K562 (cell line): ENCODE measurements around the gene ZFP62. TPM values are rescaled to one million over a fixed set of nuclear protein-coding genes. Genes with fewer than 3 reads are reported as not detected.

Experiments
- ATF7 ChIP-seq: fragments of 450-650 bp; IDR thresholded peaks from 2 replicates; pipeline ENCODE4 v1.7.1; 2014; ENCODE audit warnings: mild to moderate bottlenecking, moderate library complexity
- FOXP1 ChIP-seq: sonication (generic); formaldehyde crosslinking; IDR thresholded peaks from 2 replicates; pipeline ENCODE4 v1.8.0; 2022; ENCODE audit warnings: mild to moderate bottlenecking, missing genetic modification reagents
- HMGN3 ChIP-seq: IDR thresholded peaks from 2 replicates; pipeline ENCODE4 v1.6.1; 2011; ENCODE audit warnings: borderline replicate concordance, low read depth, mild to moderate bottlenecking, mixed read lengths, low read length; ENCODE audit not compliant: insufficient read length; ENCODE audit errors: extremely low read depth
- HNRNPL ChIP-seq: fragments of 200-400 bp; formaldehyde crosslinking; IDR thresholded peaks from 2 replicates; pipeline ENCODE4 v1.6.1; 2017; ENCODE audit warnings: low read depth, mild to moderate bottlenecking, low read length
- HOXB6 ChIP-seq: fragments of 250-450 bp; sonication (Bioruptor Pico); IDR thresholded peaks from 2 replicates; pipeline ENCODE4 v1.5.1; 2022; ENCODE audit warnings: mild to moderate bottlenecking, borderline replicate concordance
- POLR2A ChIP-seq: fragments of 450-650 bp; conservative IDR thresholded peaks from 2 replicates; pipeline ENCODE4 v1.6.1; 2016
- SRSF7 ChIP-seq: fragments of 200-400 bp; formaldehyde crosslinking; optimal IDR thresholded peaks from 2 replicates; pipeline ENCODE3; 2017; ENCODE audit warnings: mild to moderate bottlenecking, low read depth, low read length
- TAF7 ChIP-seq: fragments of 450-650 bp; IDR thresholded peaks from 2 replicates; pipeline ENCODE4 v1.6.1; 2016; ENCODE audit warnings: missing genetic modification characterization, missing compliant biosample characterization
- TEAD4 ChIP-seq, 2 experiments: sonication (generic) in 1 of 2; formaldehyde crosslinking in 1 of 2; IDR thresholded peaks; 2 replicates each; pipeline versions ENCODE4 v1.6.1 to v1.8.0; 2012 to 2022; ENCODE audit warnings: borderline replicate concordance in 1 of 2, inconsistent platforms in 1 of 2, low read length in 1 of 2, mild to moderate bottlenecking in 1 of 2, missing genetic modification reagents in 1 of 2
- ZC3H4 ChIP-seq: sonication (generic); formaldehyde crosslinking; IDR thresholded peaks from 2 replicates; pipeline ENCODE4 v1.9.0; 2021; ENCODE audit warnings: missing genetic modification reagents, borderline replicate concordance
- ZFP30 ChIP-seq: fragments of 250-450 bp; sonication (Bioruptor Pico); IDR thresholded peaks from 2 replicates; pipeline ENCODE4 v1.8.0; 2022; ENCODE audit warnings: moderate library complexity, mild to moderate bottlenecking, inconsistent platforms, borderline replicate concordance
- ZNF699 ChIP-seq: fragments of 250-450 bp; sonication (Bioruptor Pico); IDR thresholded peaks from 2 replicates; pipeline ENCODE4 v1.8.0; 2021; ENCODE audit warnings: mild to moderate bottlenecking, moderate library complexity; ENCODE audit not compliant: insufficient replicate concordance
- polyA plus RNA-seq, 8 experiments: library from polyadenylated mRNA; depleted of rRNA in 4 of 8; stranded (reverse) in 5 of 8; unstranded in 3 of 8; fragments of >200 nt; fragmentation: Nextera tagmentation in 2 of 8; fragmentation: Illumina TruSeq in 1 of 8; extraction: Ambion mirVana in 2 of 8; extraction: Trizol in 1 of 8; gene quantifications; 2 replicates each; pipeline versions ENCODE4 v1.2.1 to v1.2.3, GENCODE V29; 2011 to 2014; ENCODE audit warnings: inconsistent platforms in 1 of 8, missing spikeins in 1 of 8
- total RNA-seq, 7 experiments: library from RNA; depleted of rRNA in 6 of 7; stranded (reverse); fragments of >200 nt in 6 of 7; fragmentation: Illumina TruSeq in 2 of 7; extraction: Trizol in 2 of 7; gene quantifications; 2 replicates each; pipeline versions ENCODE4 v1.2.1 to v1.2.3, GENCODE V29; 2011 to 2021; ENCODE audit warnings: low replicate concordance in 1 of 7
- TF ChIP-seq, protein P1 (sequence below): fragments of 250-450 bp; sonication (Bioruptor Pico); IDR thresholded peaks from 2 replicates; pipeline ENCODE4 v1.4.0; 2020; ENCODE audit warnings: mild to moderate bottlenecking, moderate library complexity
- TF ChIP-seq, protein P2 (sequence below), 2 experiments: IDR thresholded peaks in 1 of 2; conservative IDR thresholded peaks in 1 of 2; 2 replicates each; pipeline ENCODE4 v1.6.1; 2016; ENCODE audit warnings: low read depth in 2 of 2, mild to moderate bottlenecking in 1 of 2, missing compliant biosample characterization in 1 of 2, missing genetic modification characterization in 1 of 2, moderate library complexity in 1 of 2
- TF ChIP-seq, protein P3 (sequence below): fragments of 200-800 bp; sonication (Bioruptor generic); IDR thresholded peaks from 2 replicates; pipeline ENCODE4 v1.6.1; 2017; ENCODE audit warnings: missing genetic modification characterization, missing compliant biosample characterization
- TF ChIP-seq, protein P4 (sequence below): sonication (generic); formaldehyde crosslinking; IDR thresholded peaks from 2 replicates; pipeline ENCODE4 v1.8.1; 2022; ENCODE audit warnings: missing genetic modification reagents

ZFP62 gene
- total and polyA plus RNA-seq, 9 of the 15 experiments (the other 6 are each of a cell fraction or from before 2014, with no cell fraction given), result 12.2 to 37.5 (median 25.0) TPM

- no peak for TF ChIP-seq ZC3H4
- no peak for TF ChIP-seq SRSF7
- TF ChIP-seq TAF7 (tag), result 0 out of 2 replicates have a peak, but pooled peaks have one; percentile 38
- no peak for TF ChIP-seq ZFP30 (CRISPR knock-in tag)
- no peak for TF ChIP-seq HNRNPL
- TF ChIP-seq TEAD4 (IDR thresholded peaks at IDR 0.05; ENCODE audit: low read length), result peak; percentile 67
- no peak for TF ChIP-seq TEAD4 (CRISPR knock-in tag; IDR thresholded peaks at IDR 0.05; ENCODE audit: borderline replicate concordance)
- peak; percentile 55; the same call in 1 of the 2 replicates for TF ChIP-seq POLR2A
- TF ChIP-seq, protein P1, sequence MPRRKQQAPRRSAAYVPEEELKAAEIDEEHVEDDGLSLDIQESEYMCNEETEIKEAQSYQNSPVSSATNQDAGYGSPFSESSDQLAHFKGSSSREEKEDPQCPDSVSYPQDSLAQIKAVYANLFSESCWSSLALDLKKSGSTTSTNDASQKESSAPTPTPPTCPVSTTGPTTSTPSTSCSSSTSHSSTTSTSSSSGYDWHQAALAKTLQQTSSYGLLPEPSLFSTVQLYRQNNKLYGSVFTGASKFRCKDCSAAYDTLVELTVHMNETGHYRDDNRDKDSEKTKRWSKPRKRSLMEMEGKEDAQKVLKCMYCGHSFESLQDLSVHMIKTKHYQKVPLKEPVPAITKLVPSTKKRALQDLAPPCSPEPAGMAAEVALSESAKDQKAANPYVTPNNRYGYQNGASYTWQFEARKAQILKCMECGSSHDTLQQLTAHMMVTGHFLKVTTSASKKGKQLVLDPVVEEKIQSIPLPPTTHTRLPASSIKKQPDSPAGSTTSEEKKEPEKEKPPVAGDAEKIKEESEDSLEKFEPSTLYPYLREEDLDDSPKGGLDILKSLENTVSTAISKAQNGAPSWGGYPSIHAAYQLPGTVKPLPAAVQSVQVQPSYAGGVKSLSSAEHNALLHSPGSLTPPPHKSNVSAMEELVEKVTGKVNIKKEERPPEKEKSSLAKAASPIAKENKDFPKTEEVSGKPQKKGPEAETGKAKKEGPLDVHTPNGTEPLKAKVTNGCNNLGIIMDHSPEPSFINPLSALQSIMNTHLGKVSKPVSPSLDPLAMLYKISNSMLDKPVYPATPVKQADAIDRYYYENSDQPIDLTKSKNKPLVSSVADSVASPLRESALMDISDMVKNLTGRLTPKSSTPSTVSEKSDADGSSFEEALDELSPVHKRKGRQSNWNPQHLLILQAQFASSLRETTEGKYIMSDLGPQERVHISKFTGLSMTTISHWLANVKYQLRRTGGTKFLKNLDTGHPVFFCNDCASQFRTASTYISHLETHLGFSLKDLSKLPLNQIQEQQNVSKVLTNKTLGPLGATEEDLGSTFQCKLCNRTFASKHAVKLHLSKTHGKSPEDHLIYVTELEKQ, result no peak
- TF ChIP-seq, protein P2, sequence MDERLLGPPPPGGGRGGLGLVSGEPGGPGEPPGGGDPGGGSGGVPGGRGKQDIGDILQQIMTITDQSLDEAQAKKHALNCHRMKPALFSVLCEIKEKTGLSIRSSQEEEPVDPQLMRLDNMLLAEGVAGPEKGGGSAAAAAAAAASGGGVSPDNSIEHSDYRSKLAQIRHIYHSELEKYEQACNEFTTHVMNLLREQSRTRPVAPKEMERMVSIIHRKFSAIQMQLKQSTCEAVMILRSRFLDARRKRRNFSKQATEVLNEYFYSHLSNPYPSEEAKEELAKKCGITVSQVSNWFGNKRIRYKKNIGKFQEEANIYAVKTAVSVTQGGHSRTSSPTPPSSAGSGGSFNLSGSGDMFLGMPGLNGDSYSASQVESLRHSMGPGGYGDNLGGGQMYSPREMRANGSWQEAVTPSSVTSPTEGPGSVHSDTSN (CRISPR knock-in tag; IDR thresholded peaks at IDR 0.05; ENCODE audit: low read depth), result no peak
- TF ChIP-seq, protein P2 (tag; conservative IDR thresholded peaks at IDR 0.05; ENCODE audit: low read depth), result peak; percentile 36; the same call in 1 of the 2 replicates
- TF ChIP-seq ZNF699, result no peak
- TF ChIP-seq, protein P3, sequence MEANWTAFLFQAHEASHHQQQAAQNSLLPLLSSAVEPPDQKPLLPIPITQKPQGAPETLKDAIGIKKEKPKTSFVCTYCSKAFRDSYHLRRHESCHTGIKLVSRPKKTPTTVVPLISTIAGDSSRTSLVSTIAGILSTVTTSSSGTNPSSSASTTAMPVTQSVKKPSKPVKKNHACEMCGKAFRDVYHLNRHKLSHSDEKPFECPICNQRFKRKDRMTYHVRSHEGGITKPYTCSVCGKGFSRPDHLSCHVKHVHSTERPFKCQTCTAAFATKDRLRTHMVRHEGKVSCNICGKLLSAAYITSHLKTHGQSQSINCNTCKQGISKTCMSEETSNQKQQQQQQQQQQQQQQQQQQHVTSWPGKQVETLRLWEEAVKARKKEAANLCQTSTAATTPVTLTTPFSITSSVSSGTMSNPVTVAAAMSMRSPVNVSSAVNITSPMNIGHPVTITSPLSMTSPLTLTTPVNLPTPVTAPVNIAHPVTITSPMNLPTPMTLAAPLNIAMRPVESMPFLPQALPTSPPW (CRISPR knock-in tag), result no peak; the same call in none of the 2 replicates
- no peak for TF ChIP-seq HOXB6 (CRISPR knock-in tag)
- TF ChIP-seq, protein P4, sequence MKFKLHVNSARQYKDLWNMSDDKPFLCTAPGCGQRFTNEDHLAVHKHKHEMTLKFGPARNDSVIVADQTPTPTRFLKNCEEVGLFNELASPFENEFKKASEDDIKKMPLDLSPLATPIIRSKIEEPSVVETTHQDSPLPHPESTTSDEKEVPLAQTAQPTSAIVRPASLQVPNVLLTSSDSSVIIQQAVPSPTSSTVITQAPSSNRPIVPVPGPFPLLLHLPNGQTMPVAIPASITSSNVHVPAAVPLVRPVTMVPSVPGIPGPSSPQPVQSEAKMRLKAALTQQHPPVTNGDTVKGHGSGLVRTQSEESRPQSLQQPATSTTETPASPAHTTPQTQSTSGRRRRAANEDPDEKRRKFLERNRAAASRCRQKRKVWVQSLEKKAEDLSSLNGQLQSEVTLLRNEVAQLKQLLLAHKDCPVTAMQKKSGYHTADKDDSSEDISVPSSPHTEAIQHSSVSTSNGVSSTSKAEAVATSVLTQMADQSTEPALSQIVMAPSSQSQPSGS (CRISPR knock-in tag), result no peak
- TF ChIP-seq ATF7, result peak; percentile 86
- TF ChIP-seq HMGN3, result no peak
- TF ChIP-seq FOXP1, result no peak
Measured at GRCh38 chr5:180873615-180874520, 12.8 kb upstream of the ZFP62 start (continued).
